ENCODE data around the gene SPATA6L. TPM values are rescaled to one million over a fixed set of nuclear protein-coding genes. Genes with fewer than 3 reads are reported as not detected.

SPATA6L gene
- total and polyA plus RNA-seq, 2 of the 13 experiments (the other 11 are each of a cell fraction or from before 2014, with no cell fraction given), result 1.1 to 1.9 TPM

DNA sequence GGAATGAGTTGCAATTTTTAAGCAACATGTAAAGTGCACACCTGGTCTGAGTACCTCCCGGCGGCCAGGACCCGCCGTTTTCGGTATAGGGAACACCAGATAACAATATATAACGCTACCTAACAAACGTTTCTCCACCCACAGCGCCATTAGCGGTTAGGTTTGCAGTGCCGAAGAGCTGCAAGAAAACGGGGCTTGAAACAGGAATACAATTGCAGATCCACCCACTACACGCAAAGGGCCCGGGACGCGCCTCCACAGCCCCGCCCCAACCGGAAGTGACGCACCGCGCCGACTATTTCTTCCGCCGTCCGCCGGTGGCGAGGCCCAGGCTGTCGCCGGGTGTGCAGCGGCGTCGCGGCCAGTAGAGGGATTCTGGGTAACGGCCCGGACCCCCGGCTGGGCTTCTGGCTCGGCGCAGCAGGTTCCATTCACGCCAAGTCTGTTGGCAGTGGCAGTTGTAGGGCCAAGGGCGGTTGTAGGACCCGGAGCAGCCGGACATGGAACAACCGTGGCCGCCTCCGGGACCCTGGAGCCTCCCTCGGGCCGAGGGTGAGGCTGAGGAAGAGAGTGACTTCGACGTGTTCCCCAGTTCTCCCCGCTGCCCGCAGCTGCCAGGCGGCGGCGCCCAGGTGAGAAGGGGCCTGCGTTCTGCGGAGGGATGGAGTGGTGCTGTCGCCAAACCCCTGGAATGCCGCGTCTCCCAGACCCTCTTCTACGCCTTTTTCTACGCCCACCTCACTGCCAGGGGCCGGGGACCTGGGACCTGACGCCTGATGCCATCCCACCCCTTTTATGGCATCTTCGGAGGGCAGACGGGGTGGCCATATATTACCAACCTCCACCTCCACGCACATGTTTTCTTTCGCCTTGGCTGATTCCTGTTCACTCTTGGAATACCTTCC is 13.2 kb upstream of the SPATA6L start, which contains the start of gene CDC37L1 (continued):
- TF ChIP-seq, protein P1, sequence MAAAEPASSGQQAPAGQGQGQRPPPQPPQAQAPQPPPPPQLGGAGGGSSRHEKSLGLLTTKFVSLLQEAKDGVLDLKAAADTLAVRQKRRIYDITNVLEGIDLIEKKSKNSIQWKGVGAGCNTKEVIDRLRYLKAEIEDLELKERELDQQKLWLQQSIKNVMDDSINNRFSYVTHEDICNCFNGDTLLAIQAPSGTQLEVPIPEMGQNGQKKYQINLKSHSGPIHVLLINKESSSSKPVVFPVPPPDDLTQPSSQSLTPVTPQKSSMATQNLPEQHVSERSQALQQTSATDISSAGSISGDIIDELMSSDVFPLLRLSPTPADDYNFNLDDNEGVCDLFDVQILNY (CRISPR knock-in tag; conservative IDR thresholded peaks at IDR 0.05), result 0 out of 2 replicates have a peak, but pooled peaks have one; percentile 51
- TF ChIP-seq ZNF558 (CRISPR knock-in tag; IDR thresholded peaks at IDR 0.05; ENCODE audit: borderline replicate concordance) (peak; percentile 93; the same call in 1 of the 2 replicates), SMAD3 (CRISPR knock-in tag; IDR thresholded peaks at IDR 0.05) (no peak; the same call in 1 of the 2 replicates), HIVEP1 (CRISPR knock-in tag; IDR thresholded peaks at IDR 0.05) (peak; percentile 55; the same call in 1 of the 2 replicates), ZNF34 (CRISPR knock-in tag; IDR thresholded peaks at IDR 0.05; ENCODE audit: borderline replicate concordance) (peak; percentile 90; the same call in 1 of the 2 replicates), MAF1 (CRISPR knock-in tag; IDR thresholded peaks at IDR 0.05; ENCODE audit: borderline replicate concordance) (peak; percentile 58; the same call in 1 of the 2 replicates), SOX6 (IDR thresholded peaks at IDR 0.05) (no peak), SOX6 (CRISPR knock-in tag; IDR thresholded peaks at IDR 0.05) (peak; percentile 72), SMAD1 (CRISPR knock-in tag; IDR thresholded peaks at IDR 0.05; ENCODE audit: borderline replicate concordance, low read depth) (peak; percentile 38; the same call in 1 of the 2 replicates), ZMYM4 (CRISPR knock-in tag; IDR thresholded peaks at IDR 0.05) (peak; percentile 88), SP4 (CRISPR knock-in tag; IDR thresholded peaks at IDR 0.05) (peak; percentile 72), PHB2 (IDR thresholded peaks at IDR 0.05; ENCODE audit: partially characterized antibody) (no peak), TOPORS (CRISPR knock-in tag; IDR thresholded peaks at IDR 0.05) (no peak), ZKSCAN8 (CRISPR knock-in tag; IDR thresholded peaks at IDR 0.05; ENCODE audit: borderline replicate concordance) (peak; percentile 47; the same call in 1 of the 2 replicates), ZNF296 (CRISPR knock-in tag; conservative IDR thresholded peaks at IDR 0.05) (no peak; the same call in 1 of the 2 replicates), SUZ12 (IDR thresholded peaks at IDR 0.05; ENCODE audit: low read depth, low read length) (no peak), ZNF230 (CRISPR knock-in tag; IDR thresholded peaks at IDR 0.05) (peak; percentile 85)
- TF ChIP-seq, protein P2, sequence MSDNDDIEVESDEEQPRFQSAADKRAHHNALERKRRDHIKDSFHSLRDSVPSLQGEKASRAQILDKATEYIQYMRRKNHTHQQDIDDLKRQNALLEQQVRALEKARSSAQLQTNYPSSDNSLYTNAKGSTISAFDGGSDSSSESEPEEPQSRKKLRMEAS (IDR thresholded peaks at IDR 0.05), result peak; percentile 77
- TF ChIP-seq, protein P3, sequence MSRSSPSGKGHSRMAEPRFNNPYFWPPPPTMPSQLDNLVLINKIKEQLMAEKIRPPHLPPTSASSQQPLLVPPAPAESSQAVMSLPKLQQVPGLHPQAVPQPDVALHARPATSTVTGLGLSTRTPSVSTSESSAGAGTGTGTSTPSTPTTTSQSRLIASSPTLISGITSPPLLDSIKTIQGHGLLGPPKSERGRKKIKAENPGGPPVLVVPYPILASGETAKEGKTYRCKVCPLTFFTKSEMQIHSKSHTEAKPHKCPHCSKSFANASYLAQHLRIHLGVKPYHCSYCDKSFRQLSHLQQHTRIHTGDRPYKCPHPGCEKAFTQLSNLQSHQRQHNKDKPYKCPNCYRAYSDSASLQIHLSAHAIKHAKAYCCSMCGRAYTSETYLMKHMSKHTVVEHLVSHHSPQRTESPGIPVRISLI (CRISPR knock-in tag; IDR thresholded peaks at IDR 0.05; ENCODE audit: borderline replicate concordance), result peak; percentile 36; the same call in 1 of the 2 replicates
- TF ChIP-seq, protein P4, sequence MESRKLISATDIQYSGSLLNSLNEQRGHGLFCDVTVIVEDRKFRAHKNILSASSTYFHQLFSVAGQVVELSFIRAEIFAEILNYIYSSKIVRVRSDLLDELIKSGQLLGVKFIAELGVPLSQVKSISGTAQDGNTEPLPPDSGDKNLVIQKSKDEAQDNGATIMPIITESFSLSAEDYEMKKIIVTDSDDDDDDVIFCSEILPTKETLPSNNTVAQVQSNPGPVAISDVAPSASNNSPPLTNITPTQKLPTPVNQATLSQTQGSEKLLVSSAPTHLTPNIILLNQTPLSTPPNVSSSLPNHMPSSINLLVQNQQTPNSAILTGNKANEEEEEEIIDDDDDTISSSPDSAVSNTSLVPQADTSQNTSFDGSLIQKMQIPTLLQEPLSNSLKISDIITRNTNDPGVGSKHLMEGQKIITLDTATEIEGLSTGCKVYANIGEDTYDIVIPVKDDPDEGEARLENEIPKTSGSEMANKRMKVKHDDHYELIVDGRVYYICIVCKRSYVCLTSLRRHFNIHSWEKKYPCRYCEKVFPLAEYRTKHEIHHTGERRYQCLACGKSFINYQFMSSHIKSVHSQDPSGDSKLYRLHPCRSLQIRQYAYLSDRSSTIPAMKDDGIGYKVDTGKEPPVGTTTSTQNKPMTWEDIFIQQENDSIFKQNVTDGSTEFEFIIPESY (CRISPR knock-in tag; IDR thresholded peaks at IDR 0.05), result peak; percentile 30
- TF ChIP-seq, protein P5, sequence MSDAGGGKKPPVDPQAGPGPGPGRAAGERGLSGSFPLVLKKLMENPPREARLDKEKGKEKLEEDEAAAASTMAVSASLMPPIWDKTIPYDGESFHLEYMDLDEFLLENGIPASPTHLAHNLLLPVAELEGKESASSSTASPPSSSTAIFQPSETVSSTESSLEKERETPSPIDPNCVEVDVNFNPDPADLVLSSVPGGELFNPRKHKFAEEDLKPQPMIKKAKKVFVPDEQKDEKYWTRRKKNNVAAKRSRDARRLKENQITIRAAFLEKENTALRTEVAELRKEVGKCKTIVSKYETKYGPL (CRISPR knock-in tag; IDR thresholded peaks at IDR 0.05), result peak; percentile 77; the same call in 1 of the 2 replicates
- TF ChIP-seq, protein P6, sequence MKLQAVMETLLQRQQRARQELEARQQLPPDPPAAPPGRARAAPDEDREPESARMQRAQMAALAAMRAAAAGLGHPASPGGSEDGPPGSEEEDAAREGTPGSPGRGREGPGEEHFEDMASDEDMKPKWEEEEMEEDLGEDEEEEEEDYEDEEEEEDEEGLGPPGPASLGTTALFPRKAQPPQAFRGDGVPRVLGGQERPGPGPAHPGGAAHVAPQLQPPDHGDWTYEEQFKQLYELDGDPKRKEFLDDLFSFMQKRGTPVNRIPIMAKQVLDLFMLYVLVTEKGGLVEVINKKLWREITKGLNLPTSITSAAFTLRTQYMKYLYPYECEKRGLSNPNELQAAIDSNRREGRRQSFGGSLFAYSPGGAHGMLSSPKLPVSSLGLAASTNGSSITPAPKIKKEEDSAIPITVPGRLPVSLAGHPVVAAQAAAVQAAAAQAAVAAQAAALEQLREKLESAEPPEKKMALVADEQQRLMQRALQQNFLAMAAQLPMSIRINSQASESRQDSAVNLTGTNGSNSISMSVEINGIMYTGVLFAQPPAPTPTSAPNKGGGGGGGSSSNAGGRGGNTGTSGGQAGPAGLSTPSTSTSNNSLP (IDR thresholded peaks at IDR 0.05; ENCODE audit: low read depth, low read length), result no peak; the same call in 1 of the 2 replicates

Measured in HepG2 (cell line).